AG09309 (cell line): Measurements from ENCODE around the gene HPCA.

Source experiments
- DNase-seq: peaks from one replicate; pipeline ENCODE4 v3.0.0-alpha.2; 2010; ENCODE audit warnings: low read depth
- H3K4me3 ChIP-seq: 2 replicates; pipeline ENCODE4 v1.5.1; 2011; ENCODE audit warnings: mild to moderate bottlenecking, low read depth, low read length, moderate library complexity; ENCODE audit not compliant: control insufficient read depth
- CTCF ChIP-seq: IDR thresholded peaks from 2 replicates; pipeline ENCODE4 v1.5.1; 2011; ENCODE audit warnings: mild to moderate bottlenecking, low read depth, low read length, inconsistent platforms; ENCODE audit not compliant: insufficient read depth, control insufficient read depth; ENCODE audit errors: missing control alignments

The HPCA gene

GRCh38 chr1:32867151-32867550, 19.1 kb upstream of the HPCA start:
- TF ChIP-seq CTCF, result no peak
- no peak for DNase-seq
- no peak overlapping the region for H3K4me3 ChIP-seq

GRCh38 chr1:32867671-32868070, 18.6 kb upstream of the HPCA start:
- DNase-seq, result no peak
- TF ChIP-seq CTCF, result no peak
- no peak overlapping the region for H3K4me3 ChIP-seq

GRCh38 chr1:32868085-32868484, 18.2 kb upstream of the HPCA start:
- H3K4me3 ChIP-seq, result no peak overlapping the region
- TF ChIP-seq CTCF, result no peak

GRCh38 chr1:32868806-32869455, 17.4 kb upstream of the HPCA start:
- DNase-seq, result no peak
- H3K4me3 ChIP-seq, result no peak overlapping the region
- TF ChIP-seq CTCF, result no peak

More at GRCh38 chr1:32868085-32868484, 18.2 kb upstream of the HPCA start:
- no peak for DNase-seq

- H3K4me3 ChIP-seq, result no peak overlapping the region; the same call in 1 of the 2 replicates
- no peak for TF ChIP-seq CTCF
- DNase-seq, result no peak
These were observed 16.2 kb upstream of the HPCA start for GRCh38 chr1:32869923-32870614.

- peak within 1 kb of the TSS; percentile 17 for H3K4me3 ChIP-seq
- no peak for TF ChIP-seq CTCF
- no peak for DNase-seq
These were observed 15.5 kb upstream of the HPCA start, which contains the start of gene FNDC5 for GRCh38 chr1:32870615-32871363. Gene FNDC5, minus strand, starts transcription at chr1:32870912.
